Measurements from ENCODE around the gene ETV3L.

DNA sequence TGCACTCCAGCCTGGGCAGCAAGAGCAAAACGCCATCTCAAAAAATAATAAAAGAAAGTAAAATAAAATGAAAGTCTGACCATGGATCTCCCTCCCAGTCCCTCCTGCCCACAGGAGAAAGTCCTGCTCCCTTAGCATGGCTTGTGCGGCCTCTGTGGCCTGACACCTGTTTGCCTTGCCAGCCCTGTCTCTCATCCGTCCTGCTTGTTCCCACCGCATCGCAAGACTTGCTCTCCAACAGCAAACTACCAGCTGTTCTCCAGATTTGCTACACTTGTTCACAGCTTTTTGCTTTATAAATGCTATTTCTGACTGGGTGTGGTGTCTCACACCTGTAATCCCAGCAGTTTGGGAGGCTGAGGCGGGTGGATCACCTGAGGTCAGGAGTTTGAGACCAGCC is 2.7 kb downstream of the ETV3L start:
- TF ChIP-seq CTCF (IDR thresholded peaks at IDR 0.05) = no peak
- no peak for TF ChIP-seq POLR2A (IDR thresholded peaks at IDR 0.05)

Data from testis (tissue), 2 donors.